Neuronal stem cell (in vitro differentiated cells): ENCODE measurements around the gene RRBP1.

Source experiments
- DNase-seq: peaks from one replicate; pipeline ENCODE4 v3.0.0-alpha.2; 2013; ENCODE audit warnings: low spot score
- H2AFZ ChIP-seq: one replicate; pipeline ENCODE4 v1.6.1; 2013; ENCODE audit warnings: mild to moderate bottlenecking, low read length, inconsistent platforms
- H2AK5ac ChIP-seq: 2 replicates; pipeline ENCODE4 v1.6.1; 2013; ENCODE audit warnings: low read depth, mild to moderate bottlenecking, inconsistent platforms, low read length, moderate library complexity, mixed read lengths
- H2BK120ac ChIP-seq: 2 replicates; pipeline ENCODE4 v1.6.1; 2013; ENCODE audit warnings: low read depth, mild to moderate bottlenecking, inconsistent platforms, low read length, moderate library complexity, mixed read lengths
- H2BK12ac ChIP-seq: one replicate; pipeline ENCODE4 v1.6.1; 2013; ENCODE audit warnings: low read length, inconsistent platforms
- H2BK15ac ChIP-seq: 2 replicates; pipeline ENCODE4 v1.6.1; 2013; ENCODE audit warnings: mild to moderate bottlenecking, low read length, inconsistent platforms, mixed read lengths
- H2BK5ac ChIP-seq: one replicate; pipeline ENCODE4 v1.6.1; 2013; ENCODE audit warnings: inconsistent platforms, mild to moderate bottlenecking, low read length, moderate library complexity
- H3K14ac ChIP-seq: one replicate; pipeline ENCODE4 v1.6.1; 2013; ENCODE audit warnings: low read length, inconsistent platforms
- H3K18ac ChIP-seq: 2 replicates; pipeline ENCODE4 v1.6.1; 2013; ENCODE audit warnings: low read length, inconsistent platforms
- H3K23ac ChIP-seq: 2 replicates; pipeline ENCODE4 v1.6.1; 2013; ENCODE audit warnings: low read depth, mild to moderate bottlenecking, mixed read lengths, low read length, inconsistent platforms; ENCODE audit not compliant: poor library complexity
- H3K27ac ChIP-seq: replicated peaks from 3 replicates; pipeline ENCODE4 v1.5.1; 2013; ENCODE audit warnings: low read length, inconsistent platforms
- H3K27me3 ChIP-seq, 3 experiments: 2 replicates each; pipeline ENCODE4 v1.6.1; 2013; ENCODE audit warnings: low read length in 3 of 3, mild to moderate bottlenecking in 2 of 3, inconsistent platforms in 1 of 3, low read depth in 1 of 3, mixed read lengths in 1 of 3, moderate library complexity in 1 of 3; ENCODE audit not compliant: control insufficient read depth in 3 of 3, insufficient read depth in 3 of 3
- H3K36me3 ChIP-seq, 2 donors: replicated peaks in 1 of 2; 2 replicates each; pipeline ENCODE4 v1.6.1; 2013; ENCODE audit warnings: low read length in 2 of 2; ENCODE audit not compliant: control insufficient read depth in 2 of 2, insufficient read depth in 2 of 2
- H3K4ac ChIP-seq: 2 replicates; pipeline ENCODE4 v1.6.1; 2013; ENCODE audit warnings: inconsistent platforms, mild to moderate bottlenecking, low read length, moderate library complexity
- H3K4me1 ChIP-seq, 2 donors: 1 replicate in 1 of 2; 2 replicates in 1 of 2; pipeline ENCODE4 v1.6.1; 2013; ENCODE audit warnings: low read length in 2 of 2, low read depth in 1 of 2; ENCODE audit not compliant: control insufficient read depth in 2 of 2, insufficient read depth in 1 of 2
- H3K4me2 ChIP-seq: one replicate; pipeline ENCODE4 v1.6.1; 2013; ENCODE audit warnings: mild to moderate bottlenecking, low read length, inconsistent platforms; ENCODE audit not compliant: insufficient read depth, poor library complexity, severe bottlenecking
- H3K4me3 ChIP-seq, 2 donors: 2 replicates each; pipeline ENCODE4 v1.5.1; 2013; ENCODE audit warnings: low read length in 2 of 2, mild to moderate bottlenecking in 2 of 2, inconsistent platforms in 1 of 2, moderate library complexity in 1 of 2
- H3K79me1 ChIP-seq: one replicate; pipeline ENCODE4 v1.6.1; 2013; ENCODE audit warnings: low read depth, mild to moderate bottlenecking, inconsistent platforms, low read length, moderate library complexity
- H3K9ac ChIP-seq: one replicate; pipeline ENCODE4 v1.6.1; 2013; ENCODE audit warnings: mild to moderate bottlenecking, low read depth, low read length, inconsistent platforms; ENCODE audit not compliant: poor library complexity
- H3K9me3 ChIP-seq, 2 donors: replicated peaks in 1 of 2; 2 replicates each; pipeline versions ENCODE3 to v1.6.1; 2013; ENCODE audit warnings: low read length in 2 of 2, mild to moderate bottlenecking in 2 of 2, inconsistent platforms in 1 of 2, low read depth in 1 of 2, mixed read lengths in 1 of 2, moderate library complexity in 1 of 2; ENCODE audit not compliant: control insufficient read depth in 2 of 2, insufficient read depth in 1 of 2
- H4K8ac ChIP-seq: one replicate; pipeline ENCODE4 v1.6.1; 2013; ENCODE audit warnings: low read depth, mild to moderate bottlenecking, inconsistent platforms, low read length, moderate library complexity
- H4K91ac ChIP-seq: one replicate; pipeline ENCODE4 v1.6.1; 2013; ENCODE audit warnings: low read length, low read depth, mild to moderate bottlenecking, inconsistent platforms; ENCODE audit not compliant: poor library complexity
- WGBS, 2 donors: extraction: QIAGEN DNeasy Blood & Tissue Kit; methylation state at CpG; one replicate each; pipeline ENCODE4 v1.1.7; 2013; ENCODE audit warnings: missing lambda C conversion rate in 2 of 2, mixed read lengths in 1 of 2; ENCODE audit not compliant: insufficient read length in 2 of 2, insufficient replicate concordance in 1 of 2; ENCODE audit errors: extremely low coverage in 2 of 2; 5-methylcytosine and 5-hydroxymethylcytosine counted together

Gene RRBP1

GRCh38 chr20:17698384-17698783, 16.3 kb upstream of the RRBP1 start:
- H3K14ac ChIP-seq = no peak overlapping the region
- no peak overlapping the region for H2AFZ ChIP-seq
- no peaks in the 10 kb centered on the region for H3K4me1 ChIP-seq
- no peaks in the 10 kb centered on the region for H3K79me1 ChIP-seq
- H3K4me3 ChIP-seq = no peak overlapping the region
- no peak overlapping the region for H3K4ac ChIP-seq
- no peak overlapping the region for H2AK5ac ChIP-seq
- H3K27ac ChIP-seq = no peak overlapping the region
- H3K18ac ChIP-seq = no peak overlapping the region
- no peak overlapping the region for H2BK15ac ChIP-seq
- no peak overlapping the region for H2BK120ac ChIP-seq
- no peak overlapping the region for H3K4me2 ChIP-seq
- H3K23ac ChIP-seq = no peak overlapping the region
- H3K27me3 ChIP-seq = peaks cover 0 to 50% (median 0%) of the 10 kb centered on the region in 3 experiments
- no peak for DNase-seq
- no peak overlapping the region for H4K91ac ChIP-seq
- H2BK12ac ChIP-seq = no peak overlapping the region
- no peak overlapping the region for H3K9ac ChIP-seq
- no CpG with 5 or more reads among the region's 5 CpGs for WGBS, 2 donors
- no peak overlapping the region for H2BK5ac ChIP-seq
- H3K9me3 ChIP-seq = no peaks in the 10 kb centered on the region
- H4K8ac ChIP-seq = no peak overlapping the region
- H3K36me3 ChIP-seq = no peaks in the 10 kb centered on the region

- no peak overlapping the region for H2AFZ ChIP-seq
- H2BK120ac ChIP-seq = no peak overlapping the region
- H4K91ac ChIP-seq = no peak overlapping the region
- peaks cover 0 to 46% (median 0%) of the 10 kb centered on the region in 3 experiments for H3K27me3 ChIP-seq
- no peak overlapping the region for H2AK5ac ChIP-seq
- H3K18ac ChIP-seq = no peak overlapping the region
- H2BK5ac ChIP-seq = no peak overlapping the region
- no peak overlapping the region for H3K14ac ChIP-seq
- no peaks in the 10 kb centered on the region for H3K36me3 ChIP-seq
- no peak overlapping the region for H2BK12ac ChIP-seq
- no peak overlapping the region for H3K4ac ChIP-seq
- no peaks in the 10 kb centered on the region for H3K4me1 ChIP-seq
- no CpG with 5 or more reads among the region's 1 CpG for WGBS, 2 donors
- H4K8ac ChIP-seq = no peak overlapping the region
- H2BK15ac ChIP-seq = no peak overlapping the region
- no peaks in the 10 kb centered on the region for H3K79me1 ChIP-seq
- H3K4me3 ChIP-seq = no peak overlapping the region
- H3K9me3 ChIP-seq = no peaks in the 10 kb centered on the region
- no peak overlapping the region for H3K27ac ChIP-seq
- DNase-seq = no peak
- no peak overlapping the region for H3K4me2 ChIP-seq
- no peak overlapping the region for H3K23ac ChIP-seq
- H3K9ac ChIP-seq = no peak overlapping the region
These were observed 15.1 kb upstream of the RRBP1 start for GRCh38 chr20:17697171-17697570.

GRCh38 chr20:17696287-17696686, 14.2 kb upstream of the RRBP1 start:
- H2BK120ac ChIP-seq = no peak overlapping the region
- H3K4ac ChIP-seq = no peak overlapping the region
- DNase-seq = no peak
- no peak overlapping the region for H4K91ac ChIP-seq
- no peak overlapping the region for H2AK5ac ChIP-seq
- H3K4me3 ChIP-seq = no peak overlapping the region
- no peak overlapping the region for H3K9ac ChIP-seq
- H3K36me3 ChIP-seq = no peaks in the 10 kb centered on the region
- H3K79me1 ChIP-seq = no peaks in the 10 kb centered on the region
- no peak overlapping the region for H3K23ac ChIP-seq
- no peak overlapping the region for H3K14ac ChIP-seq
- no peak overlapping the region for H3K27ac ChIP-seq
- H2BK12ac ChIP-seq = no peak overlapping the region
- no peaks in the 10 kb centered on the region for H3K9me3 ChIP-seq
- WGBS, 2 donors = no CpG with 5 or more reads among the region's 1 CpG
- no peaks in the 10 kb centered on the region for H3K4me1 ChIP-seq
- no peak overlapping the region for H2AFZ ChIP-seq
- H2BK15ac ChIP-seq = no peak overlapping the region
- no peak overlapping the region for H4K8ac ChIP-seq
- H2BK5ac ChIP-seq = no peak overlapping the region
- no peak overlapping the region for H3K4me2 ChIP-seq
- no peak overlapping the region for H3K18ac ChIP-seq
- H3K27me3 ChIP-seq = peaks cover 0 to 38% (median 0%) of the 10 kb centered on the region in 3 experiments

GRCh38 chr20:17694767-17695166, 12.7 kb upstream of the RRBP1 start:
- no CpG with 5 or more reads among the region's 3 CpGs for WGBS, 2 donors

More at GRCh38 chr20:17694767-17695166, 12.7 kb upstream of the RRBP1 start:
- Histone ChIP-seq H3K27ac (no peak overlapping the region), H4K91ac (no peak overlapping the region), H3K4me3 (no peak overlapping the region), H2AFZ (no peak overlapping the region), H2BK120ac (no peak overlapping the region), H3K23ac (no peak overlapping the region), H3K36me3 (no peaks in the 10 kb centered on the region), H3K27me3 (peaks cover 0 to 24% (median 0%) of the 10 kb centered on the region in 3 experiments), H3K9me3 (peaks cover 3 to 4% of the 10 kb centered on the region in 2 donors), H3K79me1 (no peaks in the 10 kb centered on the region), H4K8ac (no peak overlapping the region), H3K18ac (no peak overlapping the region), H3K14ac (no peak overlapping the region), H3K4me2 (no peak overlapping the region), H3K9ac (no peak overlapping the region), H3K4me1 (no peaks in the 10 kb centered on the region), H2BK12ac (no peak overlapping the region), H2BK5ac (no peak overlapping the region), H3K4ac (no peak overlapping the region), H2BK15ac (no peak overlapping the region), H2AK5ac (no peak overlapping the region)
- DNase-seq = no peak
